Measurements from ENCODE around the gene GALNT15. TPM values are rescaled to one million over a fixed set of nuclear protein-coding genes. Genes with fewer than 3 reads are reported as not detected.

The GALNT15 gene
- polyA plus RNA-seq, 1 donor (not counting 4 experiments of a cell fraction or from before 2014, with no cell fraction given): not detected

DNA sequence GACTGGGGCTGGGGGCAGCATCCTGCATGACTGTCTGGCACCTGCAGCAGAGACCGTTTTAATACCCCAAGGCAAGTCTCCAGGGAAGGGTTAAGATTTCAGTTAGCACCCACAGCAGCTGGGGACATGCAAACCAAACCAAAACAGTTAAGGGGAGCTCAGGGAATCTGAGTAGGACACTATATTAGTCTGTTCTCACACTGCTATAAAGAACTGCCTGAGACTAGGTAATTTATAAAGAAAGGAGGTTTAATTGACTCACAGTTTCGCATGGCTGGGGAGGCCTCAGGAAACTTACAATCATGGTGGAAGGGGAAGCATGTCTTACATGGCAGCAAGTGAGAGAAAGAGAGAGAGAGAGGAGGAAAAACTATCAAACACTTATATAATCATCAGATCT, 25.3 kb downstream of the GALNT15 start:
- TF ChIP-seq EZH2 (IDR thresholded peaks at IDR 0.05; ENCODE audit: low read length): no peak
- TF ChIP-seq CTCF (optimal IDR thresholded peaks at IDR 0.05 in 1 of 3, IDR thresholded peaks at IDR 0.05 in 1 of 3, conservative IDR thresholded peaks at IDR 0.05 in 1 of 3; ENCODE audit: extremely low read depth in 1 of 3, insufficient read depth in 2 of 3, low read length in 3 of 3): no peak
- Histone ChIP-seq H3K27ac (ENCODE audit: control insufficient read depth, insufficient read depth, low read length) (no peak overlapping the region), H3K27me3 (ENCODE audit: control insufficient read depth, extremely low read depth, insufficient read depth, low read length) (peaks cover 13% of the 10 kb centered on the region), H3K4me2 (ENCODE audit: control insufficient read depth, extremely low read depth, insufficient read depth, low read depth, low read length) (no peak overlapping the region), H3K79me2 (ENCODE audit: control insufficient read depth, insufficient read depth, low read length) (no peaks in the 10 kb centered on the region), H3K4me1 (ENCODE audit: control insufficient read depth, extremely low read depth, insufficient read depth, low read length) (peaks cover under 1% of the 10 kb centered on the region), H4K20me1 (ENCODE audit: control insufficient read depth, extremely low read depth, insufficient read depth, low read length) (no peaks in the 10 kb centered on the region), H3K9me3 (ENCODE audit: control insufficient read depth, low read depth, low read length) (no peaks in the 10 kb centered on the region), H3K4me3 (ENCODE audit: control insufficient read depth in 2 of 3, extremely low read depth in 1 of 3, insufficient read depth in 2 of 3, low read depth in 1 of 3, low read length in 3 of 3) (no peak overlapping the region), H2AFZ (ENCODE audit: control insufficient read depth, low read length) (no peak overlapping the region), H3K9ac (ENCODE audit: control insufficient read depth, extremely low read depth, insufficient read depth, low read length) (no peak overlapping the region), H3K9me1 (ENCODE audit: control insufficient read depth, extremely low read depth, insufficient read depth, low read length) (no peaks in the 10 kb centered on the region), H3K36me3 (ENCODE audit: control insufficient read depth in 2 of 2, extremely low read depth in 1 of 2, insufficient read depth in 2 of 2, low read length in 2 of 2) (no peaks in the 10 kb centered on the region)
- no peak for FAIRE-seq
- dilution Hi-C loops (cut with MboI; ENCODE audit: extremely low pct_ligation_motif_present, low sequenced_read_pairs): no loop called here
- DNase-seq (ENCODE audit: low read depth, low spot score): no peak

DNA sequence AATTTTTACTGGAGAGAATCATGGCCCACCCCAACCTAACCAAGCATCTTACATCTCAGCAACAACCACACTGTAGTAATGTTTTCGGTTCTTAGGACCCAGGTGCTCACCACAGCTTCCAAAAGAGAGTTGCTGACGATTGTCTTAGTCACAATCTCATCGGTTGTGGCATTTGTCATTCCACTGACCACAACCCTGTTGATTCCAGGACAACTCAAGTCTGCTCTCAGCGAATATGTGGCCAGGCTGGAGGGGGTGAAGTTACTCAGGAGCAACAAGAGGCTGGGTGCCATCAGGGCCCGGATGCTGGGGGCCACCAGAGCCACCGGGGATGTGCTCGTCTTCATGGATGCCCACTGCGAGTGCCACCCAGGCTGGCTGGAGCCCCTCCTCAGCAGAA, 25.9 kb downstream of the GALNT15 start:
- Histone ChIP-seq H3K9me1 (ENCODE audit: control insufficient read depth, extremely low read depth, insufficient read depth, low read length) (no peaks in the 10 kb centered on the region), H3K36me3 (ENCODE audit: control insufficient read depth in 2 of 2, extremely low read depth in 1 of 2, insufficient read depth in 2 of 2, low read length in 2 of 2) (no peaks in the 10 kb centered on the region), H3K4me2 (ENCODE audit: control insufficient read depth, extremely low read depth, insufficient read depth, low read depth, low read length) (no peak overlapping the region), H3K27ac (ENCODE audit: control insufficient read depth, insufficient read depth, low read length) (no peak overlapping the region), H3K4me3 (ENCODE audit: control insufficient read depth in 2 of 3, extremely low read depth in 1 of 3, insufficient read depth in 2 of 3, low read depth in 1 of 3, low read length in 3 of 3) (no peak overlapping the region), H3K9ac (ENCODE audit: control insufficient read depth, extremely low read depth, insufficient read depth, low read length) (no peak overlapping the region), H3K4me1 (ENCODE audit: control insufficient read depth, extremely low read depth, insufficient read depth, low read length) (peaks cover 7% of the 10 kb centered on the region), H3K79me2 (ENCODE audit: control insufficient read depth, insufficient read depth, low read length) (no peaks in the 10 kb centered on the region), H3K9me3 (ENCODE audit: control insufficient read depth, low read depth, low read length) (no peaks in the 10 kb centered on the region), H4K20me1 (ENCODE audit: control insufficient read depth, extremely low read depth, insufficient read depth, low read length) (no peaks in the 10 kb centered on the region), H2AFZ (ENCODE audit: control insufficient read depth, low read length) (no peak overlapping the region), H3K27me3 (ENCODE audit: control insufficient read depth, extremely low read depth, insufficient read depth, low read length) (peaks cover 15% of the 10 kb centered on the region)
- DNase-seq (ENCODE audit: low read depth, low spot score): peak; percentile 28
- TF ChIP-seq EZH2 (IDR thresholded peaks at IDR 0.05; ENCODE audit: low read length) (no peak), CTCF (optimal IDR thresholded peaks at IDR 0.05 in 1 of 3, IDR thresholded peaks at IDR 0.05 in 1 of 3, conservative IDR thresholded peaks at IDR 0.05 in 1 of 3; ENCODE audit: extremely low read depth in 1 of 3, insufficient read depth in 2 of 3, low read length in 3 of 3) (no peak)
- FAIRE-seq: no peak
- dilution Hi-C loops (cut with MboI; ENCODE audit: extremely low pct_ligation_motif_present, low sequenced_read_pairs): no loop called here

All from keratinocyte (primary cell).